ENCODE data around the gene WASL. TPM values are rescaled to one million over a fixed set of nuclear protein-coding genes. Genes with fewer than 3 reads are reported as not detected.

WASL gene
- total RNA-seq, 3 donors from 2014 or later, result 27.8 to 38.3 (median 37.8) TPM

- Histone ChIP-seq H3K36me3 (no peaks in the 10 kb centered on the region), H3K27ac (no peak overlapping the region), H3K9me3 (peaks cover 0 to 5% of the 10 kb centered on the region in 2 donors), H3K27me3 (no peaks in the 10 kb centered on the region), H3K4me1 (peaks cover 0 to 5% of the 10 kb centered on the region in 2 donors), H3K4me3 (no peak overlapping the region)
- TF ChIP-seq CTCF (IDR thresholded peaks at IDR 0.05), result no peak
- TF ChIP-seq POLR2A (IDR thresholded peaks at IDR 0.05), result no peak
- no peak for TF ChIP-seq POLR2AphosphoS5 (IDR thresholded peaks at IDR 0.05)
- intact Hi-C loops (cut with DNase I; ENCODE audit: low total_unique reads), result no loop called here
- DNase-seq (ENCODE audit: low spot score in 2 of 2), result no peak
These were observed 13.3 kb downstream of the WASL start for GRCh38 chr7:123735539-123735938.

GRCh38 chr7:123734498-123734897 is 14.3 kb downstream of the WASL start:
- H3K27me3 ChIP-seq, result no peaks in the 10 kb centered on the region
- H3K36me3 ChIP-seq, result no peaks in the 10 kb centered on the region
- DNase-seq (ENCODE audit: low spot score in 2 of 2), result no peak
- peaks cover 0 to 5% of the 10 kb centered on the region in 2 donors for H3K4me1 ChIP-seq
- H3K9me3 ChIP-seq, result peaks cover 0 to 5% of the 10 kb centered on the region in 2 donors
- no peak overlapping the region for H3K27ac ChIP-seq
- intact Hi-C loops (cut with DNase I; ENCODE audit: low total_unique reads), result no loop called here
- no peak overlapping the region for H3K4me3 ChIP-seq
- TF ChIP-seq POLR2A (IDR thresholded peaks at IDR 0.05) (no peak), POLR2AphosphoS5 (IDR thresholded peaks at IDR 0.05) (no peak), CTCF (IDR thresholded peaks at IDR 0.05) (no peak)

GRCh38 chr7:123732413-123733091 is 16.3 kb downstream of the WASL start:
- no peak overlapping the region for H3K27ac ChIP-seq
- no peaks in the 10 kb centered on the region for H3K4me1 ChIP-seq
- no peak for DNase-seq (ENCODE audit: low spot score in 2 of 2)
- H3K36me3 ChIP-seq, result no peaks in the 10 kb centered on the region
- H3K9me3 ChIP-seq, result peaks cover 0 to 5% of the 10 kb centered on the region in 2 donors
- TF ChIP-seq POLR2A (IDR thresholded peaks at IDR 0.05) (no peak), POLR2AphosphoS5 (IDR thresholded peaks at IDR 0.05) (no peak), CTCF (IDR thresholded peaks at IDR 0.05) (no peak)
- no peak overlapping the region for H3K4me3 ChIP-seq
- no peaks in the 10 kb centered on the region for H3K27me3 ChIP-seq
- intact Hi-C loops (cut with DNase I; ENCODE audit: low total_unique reads), result no loop called here

- TF ChIP-seq POLR2A (IDR thresholded peaks at IDR 0.05), result no peak
- no peak for TF ChIP-seq CTCF (IDR thresholded peaks at IDR 0.05)
- no peak for TF ChIP-seq POLR2AphosphoS5 (IDR thresholded peaks at IDR 0.05)
- H3K27me3 ChIP-seq, result no peaks in the 10 kb centered on the region
- no peak overlapping the region for H3K27ac ChIP-seq
- intact Hi-C loops (cut with DNase I; ENCODE audit: low total_unique reads), result no loop called here
- no peaks in the 10 kb centered on the region for H3K9me3 ChIP-seq
- H3K4me3 ChIP-seq, result no peak overlapping the region
- DNase-seq (ENCODE audit: low spot score in 2 of 2), result no peak
- no peaks in the 10 kb centered on the region for H3K36me3 ChIP-seq
- H3K4me1 ChIP-seq, result no peaks in the 10 kb centered on the region
These were observed 19.6 kb downstream of the WASL start for GRCh38 chr7:123729218-123729578.

GRCh38 chr7:123727071-123727837 is 21.5 kb downstream of the WASL start:
- no peak overlapping the region for H3K27ac ChIP-seq
- no peaks in the 10 kb centered on the region for H3K27me3 ChIP-seq
- TF ChIP-seq POLR2AphosphoS5 (IDR thresholded peaks at IDR 0.05), result no peak
- TF ChIP-seq POLR2A (IDR thresholded peaks at IDR 0.05), result no peak
- no peak for TF ChIP-seq CTCF (IDR thresholded peaks at IDR 0.05)
- H3K36me3 ChIP-seq, result no peaks in the 10 kb centered on the region
- intact Hi-C loops (cut with DNase I; ENCODE audit: low total_unique reads), result no loop called here
- no peak for DNase-seq (ENCODE audit: low spot score in 2 of 2)
- H3K4me1 ChIP-seq, result no peaks in the 10 kb centered on the region
- H3K4me3 ChIP-seq, result no peak overlapping the region
- no peaks in the 10 kb centered on the region for H3K9me3 ChIP-seq

Measured in breast epithelium (tissue), 4 donors.